GM23338 (cell line): ENCODE data around the gene FOXP4. TPM values are rescaled to one million over a fixed set of nuclear protein-coding genes. Genes with fewer than 3 reads are reported as not detected.

Source experiments
- ATAC-seq: fragments of 200-7000 bp; cut with Tn5 transposase; 3 replicates; pipeline ENCODE4 v1.9.1; 2020
- DNase-seq: peaks from one replicate; pipeline ENCODE4 v3.0.0-alpha.2; 2015; ENCODE audit warnings: low spot score
- H2AFZ ChIP-seq: fragments of 200-600 bp; sonication (generic); 2 replicates; pipeline ENCODE4 v1.8.0; 2016; ENCODE audit warnings: antibody characterized with exemption, mild to moderate bottlenecking, moderate library complexity
- H3F3A ChIP-seq: fragments of 200-600 bp; sonication (generic); replicated peaks from 2 replicates; pipeline ENCODE4 v1.8.0; 2017; ENCODE audit warnings: antibody characterized with exemption, mixed run types, low read depth
- H3K27ac ChIP-seq: fragments of 200-600 bp; sonication (generic); 2 replicates; pipeline ENCODE4 v1.6.1; 2016; ENCODE audit warnings: low read depth
- H3K27me3 ChIP-seq: fragments of 200-600 bp; sonication (generic); 2 replicates; pipeline ENCODE4 v1.8.0; 2016; ENCODE audit warnings: mild to moderate bottlenecking, mixed run types, moderate library complexity; ENCODE audit not compliant: insufficient read depth
- H3K36me3 ChIP-seq: fragments of 200-600 bp; sonication (generic); 2 replicates; pipeline ENCODE4 v1.8.0; 2016; ENCODE audit warnings: mild to moderate bottlenecking; ENCODE audit not compliant: insufficient read depth
- H3K4me1 ChIP-seq: fragments of 200-600 bp; sonication (generic); 2 replicates; pipeline ENCODE4 v1.8.0; 2016; ENCODE audit warnings: mild to moderate bottlenecking, moderate library complexity; ENCODE audit not compliant: insufficient read depth
- H3K4me2 ChIP-seq: fragments of 200-600 bp; sonication (generic); 2 replicates; pipeline ENCODE4 v1.7.1; 2017; ENCODE audit warnings: mixed run types
- H3K4me3 ChIP-seq: fragments of 200-600 bp; sonication (generic); 2 replicates; pipeline ENCODE4 v1.6.1; 2016; ENCODE audit warnings: mixed run types
- H3K79me2 ChIP-seq: fragments of 200-600 bp; sonication (generic); replicated peaks from 2 replicates; pipeline ENCODE4 v1.8.0; 2017; ENCODE audit warnings: mild to moderate bottlenecking; ENCODE audit not compliant: insufficient read depth
- H3K9me2 ChIP-seq: fragments of 200-600 bp; sonication (generic); 2 replicates; pipeline ENCODE4 v1.8.0; 2017; ENCODE audit not compliant: insufficient read depth
- H4K20me1 ChIP-seq: fragments of 200-600 bp; sonication (generic); replicated peaks from 2 replicates; pipeline ENCODE4 v1.8.0; 2017; ENCODE audit warnings: mild to moderate bottlenecking; ENCODE audit not compliant: insufficient read depth
- H3K27ac Mint-ChIP-seq: 2 replicates; pipeline ENCODE4 v1.8.0; 2020; ENCODE audit warnings: inconsistent platforms, mild to moderate bottlenecking, moderate library complexity, mixed read lengths
- H3K27me3 Mint-ChIP-seq: 3 replicates; pipeline ENCODE4 v1.8.0; 2022; ENCODE audit warnings: low read depth, mild to moderate bottlenecking, moderate library complexity, mixed read lengths, inconsistent platforms; ENCODE audit not compliant: insufficient read depth, poor library complexity
- H3K36me3 Mint-ChIP-seq: 3 replicates; pipeline ENCODE4 v1.8.0; 2021; ENCODE audit warnings: low read depth, mild to moderate bottlenecking, inconsistent platforms, moderate library complexity, mixed read lengths
- H3K4me1 Mint-ChIP-seq: 3 replicates; pipeline ENCODE4 v1.8.0; 2020; ENCODE audit warnings: mild to moderate bottlenecking, inconsistent platforms, mixed read lengths
- H3K4me3 Mint-ChIP-seq: 3 replicates; pipeline ENCODE4 v1.8.0; 2021; ENCODE audit warnings: moderate library complexity, mild to moderate bottlenecking, inconsistent platforms, mixed read lengths
- H3K9me3 Mint-ChIP-seq: 3 replicates; pipeline ENCODE4 v1.8.0; 2020; ENCODE audit warnings: moderate library complexity, mild to moderate bottlenecking, inconsistent platforms, mixed read lengths
- CREB1 ChIP-seq: fragments of 250-450 bp; sonication (Bioruptor Pico); IDR thresholded peaks from 2 replicates; pipeline ENCODE4 v1.5.0; 2020; ENCODE audit warnings: low read depth, mild to moderate bottlenecking, moderate library complexity
- ETS1 ChIP-seq: IDR thresholded peaks from 2 replicates; pipeline ENCODE4 v1.6.1; 2016; ENCODE audit warnings: antibody characterized with exemption
- EZH2 ChIP-seq: fragments of 200-600 bp; sonication (generic); IDR thresholded peaks from one replicate; pipeline ENCODE4 v1.8.0; 2017; ENCODE audit warnings: antibody characterized with exemption, mild to moderate bottlenecking, low read depth; ENCODE audit not compliant: unreplicated experiment
- JUNB ChIP-seq: IDR thresholded peaks from one replicate; pipeline ENCODE4 v1.6.1; 2016; ENCODE audit warnings: antibody characterized with exemption; ENCODE audit not compliant: unreplicated experiment
- NANOG ChIP-seq: IDR thresholded peaks from 2 replicates; pipeline ENCODE4 v1.6.1; 2016; ENCODE audit warnings: antibody characterized with exemption, borderline replicate concordance
- POLR2AphosphoS5 ChIP-seq: IDR thresholded peaks from 2 replicates; pipeline ENCODE4 v1.6.1; 2016; ENCODE audit warnings: antibody characterized with exemption, low read depth
- REST ChIP-seq: IDR thresholded peaks from one replicate; pipeline ENCODE4 v1.6.1; 2018; ENCODE audit warnings: antibody characterized with exemption; ENCODE audit not compliant: unreplicated experiment
- STAT1 ChIP-seq: IDR thresholded peaks from one replicate; pipeline ENCODE4 v1.6.1; 2016; ENCODE audit warnings: antibody characterized with exemption; ENCODE audit not compliant: unreplicated experiment
- ZNF114 ChIP-seq: fragments of 250-450 bp; sonication (Bioruptor Pico); IDR thresholded peaks from 2 replicates; pipeline ENCODE4 v1.5.0; 2020; ENCODE audit warnings: mild to moderate bottlenecking, moderate library complexity
- ZNF331 ChIP-seq: fragments of 250-450 bp; sonication (Bioruptor Pico); IDR thresholded peaks from 2 replicates; pipeline ENCODE4 v1.5.0; 2020; ENCODE audit warnings: low read depth, mild to moderate bottlenecking, moderate library complexity
- polyA plus RNA-seq: library from polyadenylated mRNA; unstranded; fragments of >200 nt; fragmentation: Nextera tagmentation; extraction: Ambion mirVana; gene quantifications from 2 replicates; pipeline ENCODE4 v1.2.1, GENCODE V29; 2016
- total RNA-seq: library from RNA; depleted of rRNA; stranded (reverse); fragments of >200 nt; shearing (Covaris generic); gene quantifications from 2 replicates; pipeline ENCODE4 v1.2.3, GENCODE V29; 2014
- TF ChIP-seq, protein P1 (sequence below), 2 experiments: fragments of 200-600 bp in 1 of 2; sonication (generic) in 1 of 2; conservative IDR thresholded peaks; 2 replicates each; pipeline versions ENCODE4 v1.5.1 to v1.6.1; 2016 to 2017; ENCODE audit warnings: antibody characterized with exemption in 2 of 2, low read depth in 2 of 2, mild to moderate bottlenecking in 2 of 2, moderate library complexity in 1 of 2

Gene FOXP4
- total and polyA plus RNA-seq, 2 experiments from 2014 or later, result 5.1 to 13.5 TPM

GRCh38 chr6:41500561-41500960, 45.6 kb upstream of the FOXP4 start (continued):
- TF ChIP-seq ETS1, result no peak
- TF ChIP-seq, protein P1, sequence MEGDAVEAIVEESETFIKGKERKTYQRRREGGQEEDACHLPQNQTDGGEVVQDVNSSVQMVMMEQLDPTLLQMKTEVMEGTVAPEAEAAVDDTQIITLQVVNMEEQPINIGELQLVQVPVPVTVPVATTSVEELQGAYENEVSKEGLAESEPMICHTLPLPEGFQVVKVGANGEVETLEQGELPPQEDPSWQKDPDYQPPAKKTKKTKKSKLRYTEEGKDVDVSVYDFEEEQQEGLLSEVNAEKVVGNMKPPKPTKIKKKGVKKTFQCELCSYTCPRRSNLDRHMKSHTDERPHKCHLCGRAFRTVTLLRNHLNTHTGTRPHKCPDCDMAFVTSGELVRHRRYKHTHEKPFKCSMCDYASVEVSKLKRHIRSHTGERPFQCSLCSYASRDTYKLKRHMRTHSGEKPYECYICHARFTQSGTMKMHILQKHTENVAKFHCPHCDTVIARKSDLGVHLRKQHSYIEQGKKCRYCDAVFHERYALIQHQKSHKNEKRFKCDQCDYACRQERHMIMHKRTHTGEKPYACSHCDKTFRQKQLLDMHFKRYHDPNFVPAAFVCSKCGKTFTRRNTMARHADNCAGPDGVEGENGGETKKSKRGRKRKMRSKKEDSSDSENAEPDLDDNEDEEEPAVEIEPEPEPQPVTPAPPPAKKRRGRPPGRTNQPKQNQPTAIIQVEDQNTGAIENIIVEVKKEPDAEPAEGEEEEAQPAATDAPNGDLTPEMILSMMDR (conservative IDR thresholded peaks at IDR 0.05; ENCODE audit: low read depth in 2 of 2), result no peak
- no peak for TF ChIP-seq NANOG
- no peak for TF ChIP-seq EZH2
- TF ChIP-seq REST, result no peak

DNA sequence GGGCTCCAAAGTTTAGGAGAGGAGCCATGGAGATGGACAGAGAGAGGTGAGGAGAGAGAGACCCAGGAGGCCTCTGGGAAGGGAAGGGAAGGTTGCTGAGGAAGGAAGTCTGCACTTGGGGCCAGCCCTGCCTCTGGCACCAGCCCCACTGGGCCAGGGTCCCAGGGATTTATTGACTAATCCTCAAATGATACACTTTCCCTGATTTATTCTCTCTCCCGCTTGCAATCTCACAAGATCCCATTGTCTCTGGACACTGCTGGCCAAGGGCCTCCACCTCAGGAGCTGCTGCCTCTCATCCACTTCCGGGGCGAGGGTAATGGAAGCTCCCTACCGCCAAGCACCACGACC, 43.6 kb upstream of the FOXP4 start:
- no peaks in the 10 kb centered on the region for H3K9me3 Mint-ChIP-seq
- DNase-seq (no peak), ATAC-seq (peak; percentile 3; the same call in 2 of the 3 replicates)
- Histone ChIP-seq H3K9me2 (no peaks in the 10 kb centered on the region), H3K4me3 (peak overlapping the region; percentile 54), H3K4me1 (peaks cover 21% of the 10 kb centered on the region), H3K36me3 (peaks cover 4% of the 10 kb centered on the region; the same call in 1 of the 2 replicates), H2AFZ (no peak overlapping the region), H3K27me3 (peaks cover 92% of the 10 kb centered on the region), H3K27ac (no peak overlapping the region), H3K4me2 (peak overlapping the region; percentile 86), H3K79me2 (no peaks in the 10 kb centered on the region), H4K20me1 (peaks cover 4% of the 10 kb centered on the region; the same call in 1 of the 2 replicates), H3F3A (peaks cover 14% of the 10 kb centered on the region)
- no peak overlapping the region for H3K27ac Mint-ChIP-seq
- no peaks in the 10 kb centered on the region for H3K36me3 Mint-ChIP-seq
- H3K27me3 Mint-ChIP-seq, result peaks cover 68% of the 10 kb centered on the region
- H3K4me1 Mint-ChIP-seq, result peaks cover 25% of the 10 kb centered on the region
- H3K4me3 Mint-ChIP-seq, result peak overlapping the region; percentile 71
- no peak for TF ChIP-seq EZH2
- no peak for TF ChIP-seq REST
- TF ChIP-seq ZNF331 (CRISPR knock-in tag), result no peak
- TF ChIP-seq ZNF114 (CRISPR knock-in tag), result no peak
- TF ChIP-seq STAT1, result no peak
- TF ChIP-seq, protein P1 (conservative IDR thresholded peaks at IDR 0.05; ENCODE audit: low read depth in 2 of 2), result no peak
- TF ChIP-seq POLR2AphosphoS5, result no peak
- no peak for TF ChIP-seq JUNB
- TF ChIP-seq CREB1 (CRISPR knock-in tag), result no peak
- no peak for TF ChIP-seq ETS1
